ENCODE measurements around the gene FITM1.
A peak's percentile ranks its signal among the peaks of the same experiment; 100 is the strongest.

FITM1 gene

GRCh38 chr14:24081739-24082211, 48.7 kb upstream of the FITM1 start:
- no peak for TF ChIP-seq KLF16 (tag by site-specific recombination; IDR thresholded peaks at IDR 0.05)
- no peak for TF ChIP-seq ZNF621 (tag by site-specific recombination; IDR thresholded peaks at IDR 0.05)
- TF ChIP-seq ZNF23 (tag by site-specific recombination; IDR thresholded peaks at IDR 0.05; ENCODE audit: borderline replicate concordance) = no peak
- no peak for TF ChIP-seq ZNF157 (tag by site-specific recombination; IDR thresholded peaks at IDR 0.05)
- no peak for TF ChIP-seq ZNF350 (tag by site-specific recombination; IDR thresholded peaks at IDR 0.05)
- no peak for TF ChIP-seq ZNF658 (tag by site-specific recombination; IDR thresholded peaks at IDR 0.05)
- TF ChIP-seq ZBTB20 (tag by site-specific recombination; IDR thresholded peaks at IDR 0.05) = 0 out of 2 replicates have a peak, but pooled peaks have one; percentile 14
- no peak for TF ChIP-seq GFI1B (tag by site-specific recombination; IDR thresholded peaks at IDR 0.05)
- TF ChIP-seq KLF17 (tag by site-specific recombination; IDR thresholded peaks at IDR 0.05) = 0 out of 2 replicates have a peak, but pooled peaks have one; percentile 1
- no peak for TF ChIP-seq MYNN (tag by site-specific recombination; IDR thresholded peaks at IDR 0.05; ENCODE audit: borderline replicate concordance)
- TF ChIP-seq ZNF510 (tag by site-specific recombination; IDR thresholded peaks at IDR 0.05; ENCODE audit: insufficient replicate concordance) = no peak
- no peak for TF ChIP-seq ZNF473 (tag by site-specific recombination; IDR thresholded peaks at IDR 0.05)
- no peak for TF ChIP-seq ZNF223 (tag by site-specific recombination; IDR thresholded peaks at IDR 0.05)
- peak; percentile 48; the same call in 1 of the 2 replicates for TF ChIP-seq EGR2 (tag by site-specific recombination; IDR thresholded peaks at IDR 0.05; ENCODE audit: low read depth)
- TF ChIP-seq ELK4 (IDR thresholded peaks at IDR 0.05; ENCODE audit: borderline replicate concordance, low read depth, low read length) = no peak
- no peak for TF ChIP-seq RBAK (tag by site-specific recombination; IDR thresholded peaks at IDR 0.05)
- TF ChIP-seq ZIC2 (tag by site-specific recombination; IDR thresholded peaks at IDR 0.05) = peak; percentile 10; the same call in 1 of the 2 replicates
- TF ChIP-seq PRDM4 (tag by site-specific recombination; IDR thresholded peaks at IDR 0.05) = no peak
- TF ChIP-seq ZNF292 (tag by site-specific recombination; IDR thresholded peaks at IDR 0.05; ENCODE audit: borderline replicate concordance, low read depth) = no peak
- TF ChIP-seq ZNF514 (tag by site-specific recombination; IDR thresholded peaks at IDR 0.05) = no peak
- no peaks in the 10 kb centered on the region for H3K36me3 ChIP-seq (ENCODE audit: control insufficient read depth in 2 of 2, insufficient read depth in 1 of 2, low read length in 2 of 2)
- H3K4me1 ChIP-seq (ENCODE audit: control insufficient read depth, insufficient read depth, low read length) = peaks cover 10% of the 10 kb centered on the region
- H3K4me3 ChIP-seq (ENCODE audit: low read depth, low read length) = peak overlapping the region; percentile 58; the same call in 1 of the 2 replicates
- H3K27ac ChIP-seq (ENCODE audit: extremely low read depth, low read depth, low read length) = no peak overlapping the region; the same call in 1 of the 2 replicates
- ChIA-PET POLR2A (interaction anchor here (1.2 to 3.7 kb wide), 7 partner anchors 9 to 65 kb away, joined by 4 to 27 read pairs (median 7); partner anchors contain the start of genes DCAF11, EMC9, NRL and PCK2), CTCF (interaction anchor here (0.5 to 6.0 kb wide), 6 partner anchors 10 to 86 kb away, joined by 3 to 77 read pairs (median 7); partner anchors contain the start of gene PCK2)
- H3K9me3 ChIP-seq (ENCODE audit: control insufficient read depth, insufficient read depth, low read depth, low read length) = no peaks in the 10 kb centered on the region

- ChIA-PET CTCF (interaction anchor here (0.5 to 6.0 kb wide), 4 partner anchors 9 to 85 kb away, joined by 3 to 77 read pairs (median 18); partner anchors contain the start of gene PCK2), POLR2A (interaction anchor here (1.2 to 3.7 kb wide), 4 partner anchors 11 to 59 kb away, joined by 3 to 27 read pairs (median 4); partner anchors contain the start of genes EMC9 and PCK2)
- Histone ChIP-seq H3K36me3 (ENCODE audit: control insufficient read depth in 2 of 2, insufficient read depth in 1 of 2, low read length in 2 of 2) (no peaks in the 10 kb centered on the region), H3K4me3 (ENCODE audit: low read depth, low read length) (no peak overlapping the region), H3K27ac (ENCODE audit: extremely low read depth, low read depth, low read length) (no peak overlapping the region), H3K9me3 (ENCODE audit: control insufficient read depth, insufficient read depth, low read depth, low read length) (no peaks in the 10 kb centered on the region), H3K4me1 (ENCODE audit: control insufficient read depth, insufficient read depth, low read length) (peaks cover 10% of the 10 kb centered on the region)
- no peak for TF ChIP-seq ZXDB (tag by site-specific recombination; IDR thresholded peaks at IDR 0.05)
- no peak for TF ChIP-seq PRDM6 (tag by site-specific recombination; IDR thresholded peaks at IDR 0.05)
- TF ChIP-seq MZF1 (tag by site-specific recombination; IDR thresholded peaks at IDR 0.05; ENCODE audit: borderline replicate concordance) = no peak
- TF ChIP-seq ZNF514 (tag by site-specific recombination; IDR thresholded peaks at IDR 0.05) = no peak
- TF ChIP-seq ZNF350 (tag by site-specific recombination; IDR thresholded peaks at IDR 0.05) = no peak
- TF ChIP-seq ZNF843 (tag by site-specific recombination; IDR thresholded peaks at IDR 0.05) = no peak
- TF ChIP-seq ZNF488 (tag by site-specific recombination; IDR thresholded peaks at IDR 0.05) = no peak
- no peak for TF ChIP-seq ZNF416 (tag by site-specific recombination; IDR thresholded peaks at IDR 0.05)
These were observed 47.9 kb upstream of the FITM1 start for GRCh38 chr14:24082411-24083080.

Data from HEK293 (cell line).